GM18511 (cell line): ENCODE data around the gene TMEM255B.
"Not testable (repeated sequence)": the region's sequence is repeated elsewhere in the genome, so short reads cannot be mapped to it uniquely, and the experiment has no call there.

Experiments used
- ATAC-seq: cut with Tn5 transposase; IDR thresholded peaks from one replicate; pipeline ENCODE4 v1.9.1; 2021; ENCODE audit warnings: mild to moderate bottlenecking, moderate library complexity; ENCODE audit not compliant: unreplicated experiment

TMEM255B gene

DNA sequence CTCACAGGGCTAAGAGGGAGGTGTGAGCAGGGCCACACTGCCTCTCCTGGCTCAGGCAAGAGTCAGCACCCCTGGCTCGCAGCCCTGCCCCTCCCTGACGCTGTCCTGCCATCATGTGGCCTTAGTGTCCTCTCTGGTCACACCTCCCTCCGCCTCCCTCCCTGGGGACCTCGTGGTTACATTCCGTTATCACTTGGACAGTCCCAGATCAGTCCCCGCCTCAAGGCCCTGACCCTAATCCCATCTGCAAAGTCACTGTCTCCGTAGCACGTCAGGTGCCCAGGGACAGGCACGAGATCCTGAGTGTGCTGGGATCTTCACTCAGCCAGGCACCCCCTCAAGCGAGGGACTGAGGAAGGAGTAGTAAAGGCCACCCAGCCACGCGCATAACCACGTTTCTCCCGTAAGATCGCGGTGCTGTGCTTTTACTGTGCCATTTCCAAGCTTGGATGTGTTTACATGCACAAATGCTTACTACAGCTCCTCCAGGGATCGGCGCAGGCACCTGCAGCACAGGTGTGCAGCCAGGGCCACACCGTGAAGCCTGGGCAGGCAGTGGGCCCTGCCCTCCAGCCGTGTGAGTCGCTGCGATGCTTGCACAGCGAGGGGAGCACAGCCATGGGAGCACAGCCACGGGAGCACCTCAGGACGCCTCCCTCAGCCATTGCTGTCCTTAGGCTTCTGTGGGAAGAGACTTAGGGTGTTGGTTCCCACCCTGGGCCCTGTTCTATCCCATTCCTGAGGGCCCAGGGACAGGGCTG is 10.7 kb upstream of the TMEM255B start:
- no peak for ATAC-seq

DNA sequence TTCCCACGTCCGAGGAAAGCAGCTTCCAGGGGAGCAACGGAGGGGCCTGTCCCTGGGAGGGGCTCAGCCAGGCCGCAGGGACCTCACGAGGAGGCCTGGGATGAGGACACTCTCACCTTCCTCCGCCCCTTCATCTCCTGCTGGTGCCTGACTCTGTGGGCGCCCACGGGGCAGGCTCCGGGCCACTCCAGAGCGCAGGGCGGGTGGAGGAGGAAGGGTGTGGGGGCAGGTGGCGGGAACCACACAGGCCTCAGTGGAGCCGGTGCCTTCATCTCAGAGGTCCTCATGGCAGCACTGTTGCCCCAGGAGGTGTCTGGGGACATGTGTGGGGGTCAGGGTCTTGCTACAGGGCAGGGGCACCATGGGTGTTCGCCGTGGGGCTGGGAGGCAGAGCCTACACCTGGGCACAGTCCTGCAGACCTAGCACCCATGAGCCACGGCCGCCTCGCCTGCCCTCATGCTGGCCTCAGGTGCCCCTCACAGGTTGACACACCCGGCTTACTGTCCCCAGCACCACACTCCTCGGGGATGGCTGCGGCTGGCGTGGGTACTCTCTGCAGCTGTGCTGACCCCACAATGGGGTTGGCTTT is 10.1 kb upstream of the TMEM255B start:
- no peak for ATAC-seq

DNA sequence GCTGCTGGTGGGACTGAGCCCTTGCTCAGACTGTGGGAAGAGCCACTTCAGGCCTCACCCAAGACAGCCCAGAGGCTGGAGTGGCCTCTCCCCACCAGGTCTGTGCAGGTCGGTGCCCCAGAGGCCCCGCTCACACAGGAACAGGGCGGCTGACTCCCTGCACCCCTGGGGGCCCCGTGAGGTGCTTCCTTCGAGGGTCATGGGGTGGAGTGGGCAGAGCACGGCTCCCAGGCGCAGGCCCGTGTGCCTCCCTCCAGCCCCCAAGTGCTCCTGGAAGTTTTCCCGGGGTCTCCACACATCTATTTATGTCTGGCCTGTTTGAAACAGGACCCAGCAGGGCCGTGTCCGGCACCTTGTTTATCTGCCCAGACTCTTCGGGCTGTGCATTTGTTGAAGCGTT is 9.5 kb upstream of the TMEM255B start:
- no peak for ATAC-seq

- ATAC-seq: no peak
Measured at GRCh38 chr13:113749967-113750366, 9.1 kb upstream of the TMEM255B start.

DNA sequence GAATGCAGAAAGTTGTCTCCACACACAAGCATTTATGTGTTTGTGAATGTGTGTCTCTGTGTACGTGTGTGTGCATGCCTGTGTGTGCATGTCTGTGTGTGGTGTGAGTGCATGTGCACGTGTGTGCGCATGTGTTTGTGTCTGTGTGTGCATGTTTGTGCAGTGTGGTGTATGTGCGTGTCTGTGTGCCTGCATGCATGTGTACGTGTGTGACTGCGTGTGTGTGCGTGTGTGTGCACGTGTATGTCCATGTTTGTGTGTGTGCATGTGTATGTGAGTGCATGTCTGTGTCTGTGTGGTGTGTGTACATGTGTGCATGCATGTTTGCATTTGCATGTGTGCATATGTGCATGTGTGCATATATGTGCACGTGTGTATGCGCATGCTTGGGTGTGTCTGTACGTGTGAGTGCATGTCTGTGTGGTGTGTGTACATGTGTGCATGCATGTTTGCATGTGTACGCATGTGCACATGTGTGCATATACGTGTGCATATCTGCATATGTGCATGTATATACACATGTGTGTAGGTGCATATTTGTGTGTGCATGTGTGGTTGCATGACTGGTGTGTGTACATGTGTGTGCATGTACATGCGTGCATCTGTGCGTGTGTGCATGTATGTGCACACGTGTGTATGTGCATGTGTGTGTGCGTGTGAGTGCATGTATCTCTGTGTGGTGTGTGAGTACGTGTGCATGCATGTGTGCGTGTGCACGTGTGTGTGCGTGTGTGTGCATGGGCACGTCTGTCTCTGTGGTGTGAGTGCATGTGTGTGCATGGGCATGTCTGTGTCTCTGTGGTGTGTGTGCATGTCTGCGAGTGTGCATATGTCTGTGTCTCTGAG is 8.2 kb upstream of the TMEM255B start:
- ATAC-seq: no peak

DNA sequence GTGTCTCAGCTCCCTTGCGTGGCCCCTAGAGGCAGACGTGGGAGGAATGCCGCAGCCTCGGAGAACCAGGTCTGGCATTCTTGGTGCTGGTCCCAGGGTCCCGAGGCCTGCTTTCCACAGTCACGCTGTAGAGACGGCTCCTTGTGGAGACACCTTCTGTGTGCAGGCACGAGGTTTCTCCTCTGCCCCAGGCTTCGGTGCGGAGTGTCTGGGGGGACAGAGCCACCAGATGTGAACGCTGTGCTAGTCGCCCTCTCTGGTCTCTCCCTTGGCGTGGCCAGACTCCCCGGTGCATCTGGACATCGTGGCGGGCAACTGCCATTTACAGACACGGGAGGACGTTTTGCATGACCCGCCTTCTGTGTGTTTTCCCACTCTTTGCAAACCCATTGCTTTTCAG is 7.5 kb upstream of the TMEM255B start:
- no peak for ATAC-seq

GRCh38 chr13:113752211-113752986 is 6.6 kb upstream of the TMEM255B start:
- ATAC-seq: not testable (repeated sequence)

- no peak for ATAC-seq
Measured at GRCh38 chr13:113753171-113753570, 5.9 kb upstream of the TMEM255B start.

DNA sequence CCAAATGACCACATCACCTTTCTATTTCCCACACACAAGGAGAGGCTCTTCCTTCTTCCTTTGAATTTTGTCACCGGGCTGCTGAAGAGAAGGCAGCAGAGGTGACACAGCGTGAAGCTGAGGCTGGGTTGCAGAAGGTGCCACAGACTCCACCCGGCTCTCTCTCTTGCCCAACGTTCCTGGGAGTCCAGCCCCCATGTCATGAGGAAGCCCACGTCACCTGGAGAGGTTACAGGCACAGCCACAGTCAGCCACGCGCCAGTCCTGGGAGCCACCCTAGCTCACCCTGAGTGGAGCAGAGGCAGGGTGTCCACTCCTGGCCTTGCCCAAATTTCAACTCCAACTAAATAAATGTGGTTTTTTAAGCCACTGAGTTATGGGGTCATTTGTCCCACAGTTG is 4.8 kb upstream of the TMEM255B start:
- no peak for ATAC-seq

GRCh38 chr13:113754691-113755090 is 4.3 kb upstream of the TMEM255B start:
- ATAC-seq: no peak

- ATAC-seq: no peak
Measured at GRCh38 chr13:113756441-113757097, 2.5 kb upstream of the TMEM255B start.

- no peak for ATAC-seq
Measured at GRCh38 chr13:113759525-113760137, 605 bp downstream of the TMEM255B start.

GRCh38 chr13:113761136-113761535 is 2.1 kb downstream of the TMEM255B start:
- no peak for ATAC-seq

GRCh38 chr13:113762075-113762474 is 3.0 kb downstream of the TMEM255B start:
- ATAC-seq: no peak

DNA sequence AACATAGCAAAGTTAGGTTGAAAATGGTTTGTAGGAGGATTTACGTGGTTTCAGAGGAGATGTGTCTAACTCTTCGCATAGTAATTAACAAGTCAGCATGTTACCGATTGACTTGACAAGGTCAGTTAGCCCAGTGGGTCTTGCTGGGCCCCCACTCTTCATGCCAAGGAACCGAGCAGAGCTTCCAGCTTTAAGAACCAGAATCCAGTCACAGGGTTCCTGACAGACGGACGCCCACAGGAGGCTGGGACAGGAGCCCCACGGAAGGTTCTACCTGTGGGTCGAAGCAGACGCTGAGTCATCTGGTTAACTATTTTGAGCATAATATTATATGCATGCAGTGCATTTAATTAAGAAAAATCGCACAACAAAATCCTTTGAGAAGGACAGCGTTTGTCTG is 3.5 kb downstream of the TMEM255B start:
- ATAC-seq: no peak

DNA sequence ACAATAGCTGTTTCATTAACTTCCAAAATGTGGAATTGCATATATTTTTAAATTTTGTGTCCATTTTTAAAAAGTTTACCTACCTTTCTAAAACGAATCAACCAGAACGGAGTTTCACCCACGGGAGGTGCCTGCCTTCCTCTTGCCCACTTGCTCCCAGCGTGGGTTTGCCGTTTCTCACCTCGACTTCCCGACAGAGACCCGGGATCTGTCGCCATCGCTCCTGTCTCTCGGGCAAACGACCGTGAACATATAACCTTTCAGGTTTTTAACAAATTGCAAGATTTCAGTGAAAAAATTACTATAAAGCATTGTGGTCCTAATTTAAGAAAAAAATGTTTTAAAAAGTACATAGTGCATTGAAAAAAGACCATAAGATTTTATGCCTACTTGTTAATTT is 4.2 kb downstream of the TMEM255B start:
- ATAC-seq: no peak

DNA sequence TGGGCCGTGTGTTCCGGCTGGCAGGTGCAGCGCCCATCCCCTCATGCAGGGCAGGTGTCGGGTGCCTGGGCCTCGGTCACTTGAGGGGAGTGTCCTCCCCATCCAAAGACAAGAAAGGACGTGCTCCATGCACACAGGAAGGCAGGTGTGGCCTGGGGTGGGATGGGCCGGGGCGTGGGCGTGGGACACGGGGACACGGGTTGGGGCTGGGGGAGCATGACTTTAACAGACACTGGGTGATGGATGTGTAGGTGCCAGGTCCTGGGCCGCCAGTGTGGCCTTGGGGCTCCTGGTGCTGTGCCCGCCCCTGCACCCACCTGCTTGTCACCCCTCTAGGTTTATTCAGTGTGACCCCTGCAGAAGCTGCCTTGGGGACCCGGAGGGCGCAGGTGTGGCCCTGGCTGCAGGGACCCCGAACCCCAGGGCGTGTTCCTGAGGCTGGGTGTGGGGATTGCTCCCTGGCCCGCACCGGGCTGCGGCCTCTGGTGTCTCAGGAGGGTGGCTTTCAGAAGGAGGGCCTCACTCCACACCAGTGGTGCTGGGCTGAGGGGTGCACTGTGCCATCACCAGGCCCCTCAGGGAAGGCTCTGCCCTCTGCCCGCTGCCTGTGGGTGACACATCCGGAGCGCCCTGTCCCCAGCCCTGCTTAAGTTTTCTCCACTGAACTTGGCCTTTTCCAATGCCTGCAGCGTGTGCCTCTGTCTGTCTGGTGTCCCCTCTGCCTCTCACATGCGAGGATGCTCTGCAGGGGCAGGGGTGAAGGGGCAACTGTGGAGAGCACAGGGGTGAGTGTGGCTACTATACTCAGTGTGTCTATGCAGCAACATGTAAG is 5.2 kb downstream of the TMEM255B start:
- no peak for ATAC-seq

GRCh38 chr13:113764793-113765563 is 6.0 kb downstream of the TMEM255B start:
- no peak for ATAC-seq

DNA sequence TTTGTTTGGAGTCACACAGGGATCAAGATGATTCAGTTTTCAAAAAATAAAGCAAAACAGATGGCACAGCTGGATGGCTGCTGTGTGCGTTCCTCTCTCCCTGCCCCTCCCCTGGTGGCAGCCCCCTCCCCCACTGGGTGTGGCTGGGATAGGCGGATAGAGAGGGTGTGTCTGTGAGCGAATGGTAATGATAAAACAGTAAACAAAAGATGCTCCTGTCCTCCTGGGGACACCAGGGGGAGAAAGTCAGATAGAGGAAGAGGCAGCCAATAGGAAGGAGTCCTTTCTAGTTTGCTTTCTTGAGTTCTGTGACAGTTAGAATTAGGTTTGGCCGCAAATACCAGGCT is 6.5 kb downstream of the TMEM255B start:
- ATAC-seq: no peak
